Endothelial cell of umbilical vein (primary cell): ENCODE results near the gene SGPL1. TPM values are rescaled to one million over a fixed set of nuclear protein-coding genes. Genes with fewer than 3 reads are reported as not detected.

Experiments used
- BruUV-seq: library from RNA; stranded (reverse); fragments of 400-500 nt; replicated peaks from 2 replicates; lab custom pipeline; 2021; lab: Mats Ljungman, UMichigan
- CTCF ChIA-PET: fragments of 300-600, 350-600 bp; sonication (Branson Sonifier 250); formaldehyde crosslinking; loops from one replicate; lab custom pipeline; 2021; ENCODE audit warnings: antibody characterized with exemption, inconsistent platforms; lab: Charles Lee
- POLR2A ChIA-PET: fragments of 300-600, 350-600 bp; sonication (Branson Sonifier 250); formaldehyde crosslinking; loops from one replicate; lab custom pipeline; 2021; ENCODE audit warnings: antibody characterized with exemption, inconsistent platforms; lab: Charles Lee
- DNase-seq: peaks from one replicate; pipeline ENCODE4 v3.0.0-alpha.2; 2011; ENCODE audit warnings: low read depth, low spot score
- FAIRE-seq: peaks from 2 replicates; lab custom pipeline; 2011; peaks lifted over from hg19 to GRCh38; lab: Jason Lieb, UNC
- H2AFZ ChIP-seq: 2 replicates; pipeline ENCODE4 v1.6.0; 2012; ENCODE audit warnings: low read depth, low read length, control low read depth, inconsistent platforms
- H3K27ac ChIP-seq: 2 replicates; pipeline ENCODE4 v1.5.1; 2011; ENCODE audit warnings: low read depth, mild to moderate bottlenecking, control low read depth, low read length, moderate library complexity; ENCODE audit not compliant: insufficient read depth
- H3K27me3 ChIP-seq, 2 experiments: 2 replicates each; pipeline versions ENCODE4 v1.6.0 to v1.6.1; 2011; ENCODE audit warnings: low read length in 2 of 2, mixed read lengths in 1 of 2; ENCODE audit not compliant: control insufficient read depth in 2 of 2, insufficient read depth in 2 of 2
- H3K36me3 ChIP-seq, 2 experiments: 2 replicates in 1 of 2; 3 replicates in 1 of 2; pipeline ENCODE4 v1.5.1; 2011; ENCODE audit warnings: low read length in 2 of 2, mild to moderate bottlenecking in 1 of 2, moderate library complexity in 1 of 2; ENCODE audit not compliant: control insufficient read depth in 2 of 2, insufficient read depth in 2 of 2; ENCODE audit errors: extremely low read depth in 1 of 2
- H3K4me1 ChIP-seq: 3 replicates; pipeline ENCODE4 v1.5.1; 2011; ENCODE audit warnings: mild to moderate bottlenecking, low read length; ENCODE audit not compliant: control insufficient read depth, insufficient read depth; ENCODE audit errors: extremely low read depth
- H3K4me2 ChIP-seq: 2 replicates; pipeline ENCODE4 v1.6.1; 2011; ENCODE audit warnings: low read length, control low read depth, mixed read lengths; ENCODE audit not compliant: insufficient read depth
- H3K4me3 ChIP-seq, 3 experiments: fragments of 200-600 bp in 1 of 3; sonication (generic), shearing (Covaris generic) in 1 of 3; replicated peaks in 1 of 3; 2 replicates each; pipeline ENCODE4 v1.5.1; 2011 to 2016; ENCODE audit warnings: control low read depth in 3 of 3, low read length in 3 of 3, mild to moderate bottlenecking in 2 of 3, inconsistent platforms in 1 of 3, low read depth in 1 of 3, moderate library complexity in 1 of 3; ENCODE audit not compliant: insufficient read depth in 1 of 3
- H3K79me2 ChIP-seq: 2 replicates; pipeline ENCODE4 v1.6.0; 2012; ENCODE audit warnings: low read length, inconsistent platforms; ENCODE audit not compliant: control insufficient read depth, insufficient read depth
- H3K9ac ChIP-seq: replicated peaks from 2 replicates; pipeline ENCODE3; 2011; ENCODE audit warnings: low read length, control low read depth; ENCODE audit not compliant: insufficient read depth; ENCODE audit errors: extremely low read depth
- H3K9me1 ChIP-seq: replicated peaks from 3 replicates; pipeline ENCODE4 v1.6.0; 2011; ENCODE audit warnings: mild to moderate bottlenecking, low read length; ENCODE audit not compliant: control insufficient read depth, insufficient read depth; ENCODE audit errors: extremely low read depth
- H3K9me3 ChIP-seq: replicated peaks from 2 replicates; pipeline ENCODE4 v1.5.1; 2012; ENCODE audit warnings: low read length, inconsistent platforms; ENCODE audit not compliant: control insufficient read depth, insufficient read depth
- H4K20me1 ChIP-seq: replicated peaks from 2 replicates; pipeline ENCODE3; 2011; ENCODE audit warnings: mild to moderate bottlenecking, low read length; ENCODE audit not compliant: control insufficient read depth, insufficient read depth; ENCODE audit errors: extremely low read depth
- FOS ChIP-seq: IDR thresholded peaks from 2 replicates; pipeline ENCODE4 v1.6.1; 2011; ENCODE audit warnings: mild to moderate bottlenecking, low read length, moderate library complexity, borderline replicate concordance; ENCODE audit not compliant: insufficient read depth
- GATA2 ChIP-seq: IDR thresholded peaks from 2 replicates; pipeline ENCODE4 v1.7.0; 2011; ENCODE audit warnings: low read depth, mild to moderate bottlenecking, moderate library complexity, mixed read lengths, low read length; ENCODE audit not compliant: insufficient read length, insufficient read depth
- POLR2AphosphoS5 ChIP-seq: IDR thresholded peaks from 2 replicates; pipeline ENCODE4 v1.6.1; 2012; ENCODE audit warnings: low read depth, mild to moderate bottlenecking, control low read depth, low read length, moderate library complexity; ENCODE audit not compliant: insufficient read depth
- dilution Hi-C: fragments of 300-500 bp; cut with MboI; formaldehyde crosslinking; loops from one replicate; pipeline ENCODE4 v1.15.0; 2019; ENCODE audit warnings: low sequenced_read_pairs; ENCODE audit not compliant: extremely low pct_ligation_motif_present
- intact Hi-C: fragments of 100-400 bp; cut with micrococcal nuclease; formaldehyde crosslinking; loops from one replicate; pipeline ENCODE4 v1.10.0; 2022
- polyA plus RNA-seq, 4 experiments: library from polyadenylated mRNA; depleted of rRNA in 3 of 4; stranded (reverse) in 3 of 4; unstranded in 1 of 4; fragments of >200 nt; gene quantifications; 2 replicates each; pipeline versions ENCODE4 v1.2.1 to v1.2.3, GENCODE V29; 2011 to 2012; ENCODE audit warnings: missing spikeins in 1 of 4
- total RNA-seq: library from RNA; stranded (reverse); gene quantifications from 2 replicates; pipeline ENCODE4 v1.2.3, GENCODE V29; 2021
- TF ChIP-seq, protein P1 (sequence below): IDR thresholded peaks from 2 replicates; pipeline ENCODE4 v1.6.1; 2011; ENCODE audit not compliant: insufficient read depth, insufficient read length

Gene SGPL1
- total and polyA plus RNA-seq, 2 donors (not counting 3 experiments of a cell fraction or from before 2014, with no cell fraction given) = 11.4 to 25.2 TPM

DNA sequence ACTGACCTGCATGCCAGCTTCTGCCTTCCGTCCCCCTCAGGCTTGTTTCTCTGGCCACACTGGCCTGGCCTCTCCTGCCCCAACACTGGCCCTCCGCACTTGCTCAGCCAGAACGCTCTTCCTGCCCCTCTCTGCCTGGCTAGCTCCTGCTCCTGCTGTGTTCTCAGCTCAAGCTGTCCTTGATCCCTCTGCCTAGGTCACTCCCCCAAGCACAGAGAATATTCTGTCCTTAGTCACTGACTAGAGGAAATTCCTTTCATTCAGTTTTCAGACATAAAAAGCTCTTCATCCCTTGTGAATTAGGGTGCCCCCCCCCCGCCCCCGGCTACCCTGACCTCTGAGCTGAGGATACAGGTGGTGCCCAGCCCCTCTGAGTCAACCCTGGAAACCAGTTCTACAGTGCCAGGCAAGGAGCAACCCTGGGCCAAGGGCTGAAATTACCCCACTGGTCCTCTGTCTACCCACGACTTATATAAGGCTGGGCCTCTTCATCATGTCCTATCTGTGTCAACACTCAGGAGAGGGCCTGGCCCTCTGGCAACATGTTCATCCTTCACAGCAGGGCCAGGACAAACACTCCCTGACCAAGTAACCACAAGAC lies 6.6 kb upstream of the SGPL1 start:
- Histone ChIP-seq H3K9me3 (no peaks in the 10 kb centered on the region), H3K4me1 (no peaks in the 10 kb centered on the region), H3K9me1 (no peaks in the 10 kb centered on the region), H3K79me2 (no peaks in the 10 kb centered on the region), H3K27me3 (peaks cover 17 to 20% of the 10 kb centered on the region in 2 experiments), H3K4me2 (no peak overlapping the region), H3K4me3 (no peak overlapping the region), H2AFZ (no peak overlapping the region), H3K9ac (no peak overlapping the region), H3K36me3 (no peaks in the 10 kb centered on the region), H4K20me1 (no peaks in the 10 kb centered on the region), H3K27ac (no peak overlapping the region)
- ChIA-PET CTCF (no interaction called here), POLR2A (interaction anchor here (0.5 kb wide), 1 partner anchor 240 kb away, joined by 3 read pairs; no protein-coding TSS in a partner anchor)
- BruUV-seq = no TSS peak
- dilution Hi-C loops = no loop called here
- no peak for DNase-seq
- FAIRE-seq = no peak
- intact Hi-C loops = no loop called here
- TF ChIP-seq, protein P1, sequence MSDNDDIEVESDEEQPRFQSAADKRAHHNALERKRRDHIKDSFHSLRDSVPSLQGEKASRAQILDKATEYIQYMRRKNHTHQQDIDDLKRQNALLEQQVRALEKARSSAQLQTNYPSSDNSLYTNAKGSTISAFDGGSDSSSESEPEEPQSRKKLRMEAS = no peak
- TF ChIP-seq GATA2 (no peak), FOS (no peak)

DNA sequence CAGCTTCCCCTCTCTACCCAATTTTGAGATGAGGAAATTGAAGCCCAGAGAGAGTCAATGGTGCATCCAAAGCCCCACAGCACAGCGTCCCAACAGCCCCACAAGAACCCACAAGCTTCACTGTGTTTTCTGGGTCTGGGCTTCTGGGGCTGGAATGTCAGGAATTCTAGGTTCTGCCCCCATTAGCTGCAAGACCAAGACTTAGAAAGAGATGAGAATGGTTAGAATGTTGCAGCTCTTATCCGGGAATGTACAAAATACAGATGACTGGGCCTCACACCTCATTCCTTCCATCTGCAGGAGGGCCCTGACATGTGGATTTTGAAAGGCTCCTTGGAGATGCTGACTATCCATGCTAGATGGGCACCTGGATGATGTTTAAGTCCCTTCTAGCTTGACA lies 6.0 kb upstream of the SGPL1 start:
- intact Hi-C loops = no loop called here
- Histone ChIP-seq H4K20me1 (no peaks in the 10 kb centered on the region), H3K27ac (no peak overlapping the region), H3K4me1 (no peaks in the 10 kb centered on the region), H2AFZ (no peak overlapping the region), H3K36me3 (no peaks in the 10 kb centered on the region), H3K4me3 (no peak overlapping the region), H3K79me2 (no peaks in the 10 kb centered on the region), H3K4me2 (no peak overlapping the region), H3K9ac (no peak overlapping the region), H3K9me1 (no peaks in the 10 kb centered on the region), H3K9me3 (no peaks in the 10 kb centered on the region), H3K27me3 (peaks cover 17 to 20% of the 10 kb centered on the region in 2 experiments)
- CTCF ChIA-PET = interaction anchor here (0.9 kb wide), 1 partner anchor 66 kb away, joined by 3 read pairs; no protein-coding TSS in a partner anchor
- no peak for TF ChIP-seq POLR2AphosphoS5
- TF ChIP-seq, protein P1 = no peak
- POLR2A ChIA-PET = no interaction called here
- dilution Hi-C loops = no loop called here
- DNase-seq (no peak), FAIRE-seq (no peak)
- no TSS peak for BruUV-seq
